ENCODE results near the gene SEMA3F.

The SEMA3F gene

DNA sequence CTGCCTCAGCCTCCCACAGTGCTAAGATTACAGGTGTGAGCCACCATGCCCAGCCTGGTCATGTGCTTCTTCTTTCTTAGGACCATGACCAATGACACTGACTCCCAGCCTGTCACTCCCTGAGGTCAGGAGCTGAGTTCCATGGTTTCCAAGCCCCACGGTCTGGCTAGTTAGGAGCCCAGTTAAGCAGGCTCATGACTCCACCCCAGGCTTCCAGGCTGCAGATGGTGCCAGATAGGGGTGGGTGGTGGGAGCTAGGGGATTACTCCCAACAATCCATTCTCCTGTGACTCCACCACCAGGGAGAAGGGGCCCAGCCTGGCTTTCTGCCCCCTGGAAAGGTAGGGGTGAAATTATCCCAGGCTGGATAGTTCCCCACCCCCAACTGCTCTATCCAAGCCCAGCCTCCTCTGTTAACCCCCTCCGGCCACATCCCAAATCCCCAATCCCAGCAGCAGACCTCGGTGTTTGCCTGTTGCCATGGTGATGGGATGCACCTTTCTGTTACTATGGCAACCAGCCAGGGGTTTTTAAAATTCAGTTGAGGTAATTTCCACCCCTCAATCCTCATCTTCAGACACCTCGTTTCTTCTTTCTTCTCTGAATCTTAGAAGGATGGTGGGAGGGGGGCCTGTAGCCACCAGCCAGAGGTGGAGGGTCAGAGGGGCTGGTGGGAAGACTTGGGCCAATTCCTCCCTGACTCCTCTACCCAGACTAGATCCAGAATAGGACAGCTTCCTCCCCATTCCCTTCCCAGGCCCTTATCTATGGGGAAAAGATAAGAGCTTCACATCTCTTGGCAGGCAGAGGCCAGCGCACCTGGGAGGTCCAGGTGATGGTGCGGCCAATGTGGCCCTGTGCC, 22.5 kb upstream of the SEMA3F start:
- DNase-seq = peak in 14 of 56 donors; percentile 6 to 48 (median 28)

DNA sequence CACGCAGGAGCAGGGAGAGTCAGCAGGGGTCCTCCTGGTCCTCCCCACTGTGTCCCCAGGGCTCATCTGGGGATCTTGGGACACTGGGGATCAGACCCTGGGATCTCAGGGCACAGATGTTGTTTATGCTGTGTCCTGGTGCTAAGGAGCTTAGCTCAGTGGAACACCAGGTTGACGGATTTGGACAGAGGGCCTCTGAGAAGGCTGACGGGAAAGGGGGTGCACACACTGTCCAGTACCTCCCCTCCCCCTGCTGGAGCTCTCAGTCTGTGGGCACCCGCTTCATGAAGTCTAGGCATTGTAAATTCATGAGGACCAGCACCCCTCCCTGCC, 21.9 kb upstream of the SEMA3F start:
- no peak for DNase-seq

DNA sequence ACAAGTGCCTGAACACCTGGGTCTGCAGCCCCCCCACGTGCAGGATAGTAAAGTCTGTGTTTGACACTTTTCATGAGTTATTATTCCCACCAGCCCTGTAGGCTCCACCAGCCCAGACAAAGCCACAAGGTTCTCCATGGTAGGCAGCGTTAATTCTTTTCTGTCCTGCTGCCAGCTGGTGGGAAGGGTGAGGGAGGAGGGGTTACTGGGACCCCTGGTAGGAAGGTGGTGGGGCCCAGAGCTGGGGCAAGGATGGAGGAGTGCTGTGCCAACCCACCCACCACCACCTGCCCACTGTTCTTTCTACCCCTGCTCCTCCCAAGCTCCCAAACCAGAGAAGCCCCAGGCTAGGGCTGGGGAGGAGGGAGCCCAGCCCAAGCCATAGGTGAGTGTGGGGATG, 20.8 kb upstream of the SEMA3F start:
- no peak for DNase-seq

DNA sequence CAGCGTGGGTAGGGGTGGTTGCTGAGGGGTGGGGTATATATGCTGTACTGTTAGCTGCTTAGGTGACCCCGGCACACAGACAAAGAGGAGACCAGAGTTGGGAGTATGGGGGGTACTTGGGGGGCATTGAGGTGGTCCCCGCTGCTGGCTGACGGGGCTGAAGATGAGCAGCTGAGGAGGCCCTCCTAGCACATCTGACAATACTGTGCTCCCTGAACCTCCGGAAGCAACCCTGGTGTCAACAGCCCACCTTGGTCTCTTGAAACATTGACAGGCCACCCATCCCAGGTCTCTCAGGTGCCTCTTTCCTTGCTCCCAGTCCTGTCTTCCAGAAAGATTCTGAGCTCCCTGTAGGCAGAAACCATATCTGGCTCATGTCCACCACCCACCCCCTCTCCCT, 19.2 kb upstream of the SEMA3F start:
- DNase-seq = no peak

DNA sequence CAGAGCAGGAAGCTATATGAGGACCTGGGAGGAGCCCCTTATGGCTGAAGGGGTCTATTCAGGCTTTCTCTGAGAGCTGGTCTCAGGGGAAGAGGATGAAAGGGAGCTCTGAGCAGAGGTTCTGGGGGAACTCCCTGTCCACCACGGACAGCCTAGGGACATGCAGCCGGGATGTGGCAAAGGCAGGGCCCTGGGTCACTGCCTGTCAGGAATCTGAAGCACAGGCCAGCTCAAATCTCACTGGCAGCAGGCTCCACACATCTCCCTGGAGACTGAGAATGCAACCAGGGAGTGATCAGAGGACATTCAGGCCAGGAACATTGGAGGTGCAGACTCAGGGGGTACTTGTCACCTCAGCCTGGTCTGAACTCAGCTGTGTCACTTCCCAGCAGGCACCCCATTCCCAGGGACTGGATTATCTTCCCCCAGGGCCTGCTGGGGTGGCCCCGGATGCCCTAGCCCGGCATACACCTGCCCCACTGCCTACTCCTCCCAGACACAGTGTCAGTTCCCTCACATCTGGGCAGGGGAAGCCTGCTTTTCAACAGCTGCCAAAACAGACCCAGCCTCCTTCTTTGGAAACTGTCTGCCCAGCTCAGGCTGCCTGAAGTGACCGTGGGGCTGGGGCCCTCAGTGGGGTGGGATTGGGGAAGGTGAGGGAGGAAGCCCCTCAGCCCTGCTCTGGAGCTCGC, 18.3 kb upstream of the SEMA3F start:
- DNase-seq = no peak

DNA sequence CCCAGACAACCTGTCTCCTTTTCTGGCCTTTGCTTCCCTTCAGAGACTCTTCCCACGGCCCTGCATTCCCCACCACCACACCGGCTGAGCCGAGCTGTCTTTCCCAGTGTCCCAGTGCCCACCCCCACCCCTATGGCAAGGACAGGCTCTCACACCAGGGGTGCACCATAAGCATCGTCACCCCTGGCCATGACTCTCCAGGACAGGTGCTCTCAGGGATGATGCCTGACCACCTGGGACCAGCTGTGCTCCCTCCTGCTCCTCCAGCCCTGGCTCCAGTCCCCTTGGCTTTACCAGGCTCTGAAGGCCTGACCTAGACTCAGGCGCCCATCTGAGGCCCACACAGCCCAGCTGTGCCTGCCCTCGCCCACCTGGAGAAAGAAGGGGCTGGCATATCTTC, 17.6 kb upstream of the SEMA3F start:
- no peak for DNase-seq

DNA sequence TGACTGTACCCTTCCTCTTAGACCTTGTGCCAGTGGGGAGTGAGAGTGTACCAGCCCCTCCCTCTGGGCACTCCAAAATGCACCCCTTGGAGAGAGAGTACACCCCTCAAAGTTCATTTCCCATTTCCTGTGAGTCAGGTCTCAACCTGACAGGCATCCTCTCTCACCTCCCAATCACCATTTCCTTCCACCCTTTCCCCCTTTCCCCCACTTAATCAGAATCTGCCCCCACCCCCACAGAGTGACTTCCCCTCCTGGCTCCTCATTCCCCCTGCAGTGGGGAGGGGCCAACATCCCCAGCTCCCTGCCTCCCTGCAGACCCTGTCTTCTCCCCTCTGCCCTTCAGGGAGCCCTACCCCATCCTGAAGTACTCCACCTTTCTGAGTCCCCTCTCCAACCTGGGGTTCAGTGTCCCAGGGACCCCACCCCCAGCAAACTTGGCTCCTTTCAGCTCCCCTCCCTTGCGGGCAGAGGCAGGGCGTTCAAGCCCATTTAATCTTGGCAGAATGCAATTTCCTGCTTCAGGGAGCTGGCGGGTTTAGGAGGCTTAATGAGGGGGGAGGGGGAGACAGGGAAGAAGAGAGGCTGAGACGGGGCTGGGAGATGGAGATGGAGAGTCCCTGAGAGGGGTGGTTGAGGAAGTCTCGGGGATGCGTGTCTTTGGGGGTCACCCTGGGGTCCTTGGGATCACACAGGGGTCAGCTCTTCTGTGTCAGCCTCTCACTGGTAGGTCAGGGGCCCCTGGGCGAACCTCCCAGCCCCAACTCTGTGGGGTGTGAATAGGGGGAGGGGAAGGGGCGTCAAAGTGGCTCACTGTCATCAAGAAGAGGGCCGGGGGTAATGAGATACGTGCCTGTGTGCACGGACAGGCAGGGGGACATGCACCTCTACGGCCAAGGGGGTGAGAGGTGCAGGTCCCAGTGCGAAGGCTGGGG, 16.6 kb upstream of the SEMA3F start:
- peak in 2 of 56 donors; percentile 14 to 17 for DNase-seq

DNA sequence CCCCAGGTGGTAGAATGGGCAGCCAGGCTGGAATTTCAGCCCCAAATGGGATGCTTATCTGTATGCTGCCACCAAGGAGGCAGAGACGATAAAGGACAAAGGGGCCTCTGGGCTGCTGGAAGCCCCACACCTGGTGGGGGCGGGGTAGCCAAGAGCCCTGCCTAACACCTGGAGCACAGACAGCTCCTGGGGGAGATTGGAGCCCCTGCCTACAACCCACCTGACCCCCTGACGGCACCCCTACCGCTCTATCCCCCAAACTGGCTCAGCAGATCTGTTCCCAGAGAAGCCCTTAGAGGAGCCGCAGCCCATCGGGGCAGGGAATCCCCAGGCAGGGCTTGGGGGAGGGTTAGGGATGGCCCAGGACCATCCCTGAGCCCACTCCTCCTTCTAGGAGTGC, 15.8 kb upstream of the SEMA3F start:
- no peak for DNase-seq

DNA sequence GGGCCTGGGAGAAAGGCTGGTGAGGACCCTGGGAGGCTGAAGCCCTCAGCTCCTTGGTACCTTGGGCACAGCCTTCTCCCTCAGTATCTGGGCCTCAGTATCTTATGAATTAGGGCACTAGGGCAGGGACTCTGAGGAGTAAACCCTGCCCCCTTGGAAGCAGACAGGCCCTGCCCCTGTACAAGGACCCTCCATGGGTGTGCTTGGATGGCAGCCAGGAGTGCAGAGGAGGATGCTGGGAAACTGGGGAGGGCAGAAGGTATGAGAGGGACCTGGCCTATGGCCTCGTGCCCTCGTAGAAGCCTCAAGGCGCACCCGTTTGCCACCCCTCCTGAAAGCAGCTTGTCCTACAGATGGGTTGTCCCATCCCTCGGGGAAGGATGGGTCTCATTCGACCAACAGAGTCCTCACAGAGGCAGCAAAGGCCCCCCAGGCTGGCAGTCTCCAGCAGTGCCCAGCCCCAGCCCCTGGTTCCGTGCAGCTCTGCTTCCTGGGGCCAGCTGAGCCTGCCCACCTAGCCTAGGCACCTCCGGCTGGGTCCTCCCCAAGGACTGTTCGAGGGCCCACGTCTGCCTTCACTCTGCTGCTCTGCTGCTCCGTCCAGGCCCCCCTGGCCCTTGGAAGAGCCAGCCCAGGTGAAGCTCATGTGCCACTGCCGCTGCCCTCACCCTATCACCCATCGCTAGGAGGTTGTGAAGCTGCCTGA, 15.3 kb upstream of the SEMA3F start:
- DNase-seq = no peak

DNA sequence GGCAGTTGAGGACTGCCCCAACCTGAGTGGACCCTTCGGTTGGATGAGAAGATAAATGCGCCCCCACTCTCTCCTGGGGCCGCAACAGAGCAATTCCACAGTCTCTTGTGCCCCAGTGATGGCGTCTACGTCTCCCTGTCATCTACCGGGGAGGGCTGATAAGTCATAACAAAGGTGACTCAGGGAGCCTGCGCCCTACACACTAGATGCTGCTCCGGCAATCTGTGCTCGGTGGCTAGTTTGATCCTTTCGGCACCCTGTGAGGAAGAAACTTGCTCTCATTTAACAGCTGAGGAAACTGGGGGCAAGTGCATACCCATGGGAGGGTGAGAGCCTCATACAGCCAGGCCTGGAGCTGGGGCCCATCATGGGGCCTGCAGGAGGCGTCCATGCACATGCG, 14.1 kb upstream of the SEMA3F start:
- peak in 6 of 56 donors; percentile 9 to 33 (median 12) for DNase-seq

DNA sequence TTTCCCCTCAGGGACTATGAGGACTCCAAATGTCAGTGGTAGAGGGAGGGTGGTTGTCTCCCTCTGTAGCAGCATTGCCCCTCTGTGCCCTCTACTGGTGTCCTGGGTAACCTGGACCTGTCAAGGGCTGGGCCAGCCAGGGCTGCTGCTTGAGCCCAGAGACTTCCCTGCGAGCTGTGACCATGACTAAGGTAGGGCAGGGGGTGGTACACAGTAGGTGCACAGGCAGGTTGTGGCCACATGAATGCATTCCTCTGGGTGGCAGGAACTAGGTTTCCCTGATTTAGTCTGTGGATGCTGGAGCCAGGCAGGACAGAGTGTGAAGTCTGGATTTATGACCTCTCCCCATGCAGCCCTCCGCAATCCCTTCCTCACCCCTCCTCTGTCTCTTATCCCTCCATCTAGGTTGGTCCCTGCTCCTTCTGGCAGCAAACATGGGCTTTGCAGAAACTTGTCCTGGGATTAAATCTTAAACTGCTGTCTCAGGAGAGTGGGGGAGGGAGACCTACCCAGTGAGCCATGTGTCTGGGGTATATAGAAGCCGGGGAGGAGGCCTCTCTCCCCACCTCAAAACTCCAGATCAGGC, 8.7 kb upstream of the SEMA3F start:
- DNase-seq = no peak

DNA sequence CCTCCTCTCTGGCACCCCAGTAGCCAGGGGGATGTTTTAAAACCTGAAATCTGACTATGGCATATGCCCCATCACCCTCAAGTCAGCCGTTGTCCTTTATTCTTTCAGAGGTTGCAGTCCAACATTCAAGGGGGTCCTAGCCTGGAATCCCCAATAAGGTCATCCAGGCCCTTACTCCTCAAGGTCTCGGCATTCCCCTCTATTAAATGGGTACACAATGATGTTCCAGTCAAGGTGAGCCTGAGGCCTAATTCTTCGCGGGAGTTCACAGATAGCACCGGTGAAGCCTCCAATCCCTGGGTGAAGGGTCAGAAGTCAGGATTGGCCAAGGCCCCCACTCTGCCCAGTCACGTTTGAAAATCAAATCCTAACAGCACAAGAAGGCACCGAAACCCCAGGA, 8.1 kb upstream of the SEMA3F start:
- DNase-seq = no peak

DNA sequence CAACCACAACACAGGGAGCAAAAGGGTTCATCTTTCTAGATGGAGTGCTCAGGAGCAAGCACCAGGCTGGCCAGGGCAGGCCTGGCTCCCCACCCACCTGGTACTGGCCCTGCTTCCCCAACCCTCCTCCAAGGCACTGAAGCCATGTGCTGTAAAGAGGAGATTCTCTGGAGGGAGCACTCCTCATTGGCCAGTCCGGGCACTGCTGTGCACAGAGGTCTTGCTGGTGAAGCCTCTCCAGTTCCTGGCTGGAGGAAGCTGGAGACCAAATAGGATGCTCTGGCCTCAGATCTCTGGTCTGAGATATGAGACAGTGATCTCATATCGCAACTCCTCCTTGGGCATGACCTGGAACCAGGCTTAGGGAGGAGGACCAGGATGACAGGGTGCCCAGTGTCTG, 7.7 kb upstream of the SEMA3F start:
- no peak for DNase-seq

DNA sequence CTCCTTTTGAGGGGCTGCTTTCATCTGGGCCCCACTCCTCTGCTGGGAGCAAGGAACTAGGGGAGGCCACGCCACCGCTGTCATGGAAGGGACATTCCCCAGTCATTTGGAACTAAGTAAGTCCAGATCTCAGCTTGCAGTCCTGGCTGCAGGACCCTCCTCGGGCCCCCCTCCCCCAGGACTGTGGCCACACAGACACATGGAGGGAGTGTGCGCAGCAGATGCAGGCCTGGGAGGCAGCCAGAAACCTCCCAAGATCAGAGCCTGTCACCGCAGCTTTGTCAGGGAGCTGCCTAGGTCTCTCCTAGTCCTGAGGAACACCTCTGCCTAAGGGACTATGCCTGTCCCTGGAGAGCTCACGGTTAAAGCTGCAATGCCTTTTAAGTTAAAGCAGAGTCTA, 7.3 kb upstream of the SEMA3F start:
- no peak for DNase-seq

DNA sequence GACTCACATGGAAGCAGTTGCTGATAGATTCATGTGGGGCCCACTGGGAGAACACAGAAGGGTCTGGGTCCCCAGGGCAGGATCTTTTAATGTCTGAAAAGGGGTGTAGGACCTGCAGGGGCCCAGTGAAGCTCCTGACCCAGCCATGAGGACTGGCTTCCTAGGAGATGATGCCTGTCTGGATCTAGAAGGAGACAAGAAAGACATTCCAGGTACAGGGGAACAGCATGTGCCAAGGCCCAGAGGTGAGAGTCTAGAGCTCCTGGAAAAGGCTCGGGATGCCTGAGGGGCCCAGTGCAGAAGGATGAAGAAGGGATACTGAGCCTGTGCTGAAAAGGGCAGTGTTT, 4.7 kb upstream of the SEMA3F start:
- DNase-seq = no peak

DNA sequence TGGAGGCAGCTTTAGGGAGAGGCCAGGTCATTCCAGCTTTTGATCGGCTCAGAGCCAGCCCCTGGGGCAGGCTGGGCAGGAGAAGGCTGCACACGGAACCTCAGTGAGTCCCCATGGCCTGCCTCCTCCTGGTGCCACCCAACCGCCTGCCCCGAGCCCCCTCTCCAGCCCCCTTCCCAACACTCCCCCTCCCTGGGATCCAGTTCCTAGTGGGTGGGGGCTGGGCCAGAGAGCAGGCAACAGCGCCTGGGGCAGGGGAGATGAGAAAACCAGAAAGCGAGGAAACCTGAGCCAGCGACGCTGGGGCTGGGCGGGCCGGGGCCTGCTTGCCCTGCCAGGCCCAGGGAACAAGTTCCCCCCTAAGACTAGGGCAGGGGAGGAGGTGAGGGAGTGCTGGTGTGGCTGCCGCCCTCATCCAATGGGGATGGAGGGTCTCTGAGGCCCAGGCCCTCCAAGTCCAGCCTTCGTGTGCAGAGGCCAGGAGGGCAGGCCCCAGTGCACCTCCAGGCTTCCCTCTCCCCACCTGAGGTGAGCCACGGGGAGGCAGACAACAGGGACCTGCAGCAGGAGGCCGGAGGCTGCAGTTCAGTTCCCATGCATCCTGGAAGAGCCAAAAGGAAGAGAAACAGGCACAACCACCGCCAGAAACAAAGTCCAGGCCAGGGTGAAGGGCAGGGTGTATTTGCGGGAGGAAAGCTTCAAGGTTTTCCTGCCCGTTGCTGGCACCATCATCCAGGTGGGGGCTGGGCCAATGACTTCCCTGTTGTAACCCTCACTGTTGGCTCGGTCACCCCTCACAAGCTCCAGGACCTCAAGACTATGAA, 4.0 kb upstream of the SEMA3F start:
- DNase-seq = no peak

DNA sequence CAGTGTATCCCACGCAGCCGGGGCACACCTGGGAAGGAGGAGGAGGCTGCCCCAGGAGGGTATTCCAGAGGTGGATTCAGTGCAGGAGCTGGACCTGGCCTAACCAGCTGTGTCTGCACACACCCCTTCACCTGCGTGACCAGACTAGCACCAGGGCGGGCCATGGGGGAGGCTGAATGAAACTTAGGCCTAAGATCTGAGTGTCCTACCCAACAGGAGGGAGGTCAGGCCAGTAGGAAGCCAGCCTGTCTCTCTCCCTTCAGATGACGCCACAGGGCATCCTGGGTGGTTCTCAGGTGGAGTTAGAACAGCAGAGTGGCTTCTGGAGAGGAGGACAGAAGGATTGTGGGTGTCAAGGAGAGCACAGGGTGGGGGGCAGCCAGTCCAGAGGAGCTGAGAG, 3.4 kb upstream of the SEMA3F start:
- DNase-seq = no peak

DNA sequence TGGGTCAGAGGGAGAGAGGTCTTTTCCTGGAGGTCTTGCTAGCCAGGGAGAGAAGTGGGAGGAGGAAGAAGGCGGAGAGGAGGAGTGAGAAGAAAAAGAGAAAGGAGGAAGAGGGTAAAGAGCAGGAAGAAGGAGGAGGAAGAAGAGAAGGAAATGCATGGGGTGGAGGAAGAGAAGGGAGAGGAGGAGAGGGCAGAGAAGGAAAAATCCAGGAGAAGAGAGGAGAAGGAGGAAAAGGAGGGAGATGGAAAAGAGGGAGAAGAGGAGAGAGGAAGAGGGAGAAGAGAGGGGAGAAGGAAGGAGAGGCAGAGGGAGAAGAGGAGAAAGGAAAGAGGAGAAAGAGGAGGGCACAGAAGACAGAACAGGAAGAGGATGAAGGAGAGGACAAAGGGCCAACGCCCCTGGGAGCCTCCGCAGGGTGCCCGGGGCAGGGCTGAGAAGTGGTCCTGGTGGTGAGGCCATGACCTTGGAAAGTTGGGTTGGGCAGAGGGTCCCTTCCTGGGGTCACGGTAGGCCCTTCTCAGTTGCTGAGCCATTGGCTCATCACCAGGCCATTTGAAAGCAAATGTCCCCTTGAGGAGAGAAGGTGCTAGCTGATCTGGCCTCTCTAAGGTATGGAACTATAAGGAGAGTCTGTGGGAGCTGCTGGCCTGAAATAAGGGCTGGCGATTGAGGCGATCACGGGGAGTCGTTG, 1.2 kb upstream of the SEMA3F start:
- DNase-seq = no peak

DNA sequence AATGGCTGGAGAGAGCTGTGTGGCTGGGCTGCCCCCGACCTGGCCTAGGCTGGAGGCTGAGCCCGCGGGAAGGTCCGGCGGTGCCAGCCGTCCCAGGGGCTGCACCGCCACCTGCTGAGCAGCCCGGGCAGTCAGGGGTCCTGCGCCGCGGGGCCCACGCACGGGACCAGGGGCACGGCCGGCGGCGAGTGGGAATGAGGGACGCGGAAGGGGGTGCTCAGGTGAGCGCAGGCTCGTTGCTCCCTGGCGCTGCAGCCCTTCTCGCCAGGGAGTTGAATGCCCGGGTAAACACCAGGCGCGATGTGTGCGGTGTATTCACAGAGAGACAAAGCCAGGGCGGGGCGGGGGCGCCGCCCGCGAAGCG, 666 bp upstream of the SEMA3F start:
- DNase-seq = peak in 1 of 56 donors; percentile 20

DNA sequence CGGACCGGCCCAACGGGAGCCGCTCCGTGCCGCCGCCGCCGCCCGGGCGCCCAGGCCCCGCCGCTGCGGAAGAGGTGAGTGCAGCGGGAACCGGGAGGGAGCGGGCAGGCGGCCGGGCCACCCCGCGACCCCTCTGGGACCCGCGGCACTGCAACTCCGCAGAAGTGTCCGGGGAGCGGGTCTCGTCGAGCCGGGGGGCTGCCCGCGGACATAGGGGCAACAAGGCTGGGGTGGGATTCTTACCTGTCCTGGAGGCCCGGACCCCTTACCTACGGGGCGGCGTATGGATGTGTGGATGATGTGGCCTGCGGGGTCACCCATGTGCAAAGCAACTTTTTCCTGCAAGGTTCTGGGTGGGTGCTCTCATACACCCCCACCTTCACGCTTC, 361 bp downstream of the SEMA3F start:
- no peak for DNase-seq

Data from nucleus accumbens (tissue), 56 donors.